Parathyroid adenoma (tissue), 2 donors: Measurements from ENCODE around the gene NMUR1.

ENCODE experiments used
- H2AFZ ChIP-seq: fragments of 300-600 bp; sonication (generic); one replicate; pipeline ENCODE4 v1.7.0; 2017; ENCODE audit warnings: antibody characterized with exemption, mild to moderate bottlenecking
- H3K27ac ChIP-seq: fragments of 300-600 bp; sonication (generic); one replicate; pipeline ENCODE4 v1.7.0; 2017
- H3K27me3 ChIP-seq: fragments of 300-600 bp; sonication (generic); one replicate; pipeline ENCODE4 v1.7.0; 2017; ENCODE audit warnings: low read length; ENCODE audit not compliant: control insufficient read depth, insufficient read depth
- H3K36me3 ChIP-seq: fragments of 300-600 bp; sonication (generic); one replicate; pipeline ENCODE4 v1.7.0; 2017; ENCODE audit warnings: low read length; ENCODE audit not compliant: control insufficient read depth, insufficient read depth
- H3K4me1 ChIP-seq: fragments of 300-600 bp; sonication (generic); one replicate; pipeline ENCODE4 v1.7.0; 2017; ENCODE audit warnings: control low read depth
- H3K4me2 ChIP-seq: fragments of 300-600 bp; sonication (generic); one replicate; pipeline ENCODE4 v1.7.0; 2017; ENCODE audit warnings: low read length
- H3K4me3 ChIP-seq: fragments of 300-600 bp; sonication (generic); one replicate; pipeline ENCODE4 v1.7.0; 2017; ENCODE audit warnings: low read depth, low read length
- H3K79me2 ChIP-seq: fragments of 300-600 bp; sonication (generic); one replicate; pipeline ENCODE4 v1.7.0; 2017; ENCODE audit warnings: control low read depth
- H3K9ac ChIP-seq: fragments of 300-600 bp; sonication (generic); one replicate; pipeline ENCODE4 v1.7.0; 2017; ENCODE audit warnings: mild to moderate bottlenecking
- H3K9me3 ChIP-seq: fragments of 300-600 bp; sonication (generic); one replicate; pipeline ENCODE4 v1.7.0; 2017; ENCODE audit warnings: low read length; ENCODE audit not compliant: control insufficient read depth
- CTCF ChIP-seq: fragments of 300-600 bp; sonication (generic); IDR thresholded peaks from one replicate; pipeline ENCODE4 v1.7.0; 2017; ENCODE audit warnings: antibody characterized with exemption, mild to moderate bottlenecking
- donor health status: primary hyperparathyroidism.

The NMUR1 gene

DNA sequence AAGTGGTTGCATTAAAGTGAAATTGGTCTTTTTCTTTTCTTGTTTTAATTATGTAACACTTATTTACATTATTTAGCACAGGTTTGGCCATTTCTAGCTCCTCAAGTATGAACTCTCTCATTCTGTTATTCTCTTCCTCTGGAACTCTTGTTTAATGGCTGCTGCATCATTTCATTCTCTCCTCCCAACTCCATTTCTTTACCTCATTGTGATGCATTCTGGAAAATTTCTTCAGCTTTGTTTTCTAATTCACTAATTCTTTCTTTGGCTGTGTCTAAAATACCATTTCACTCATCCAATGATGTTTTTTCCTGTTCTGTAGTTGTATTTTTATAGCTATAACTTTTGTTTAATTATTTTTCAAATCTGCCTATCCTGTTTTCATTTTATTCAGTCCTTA is 22.5 kb upstream of the NMUR1 start:
- Histone ChIP-seq H2AFZ (no peak overlapping the region), H3K36me3 (peaks cover 4% of the 10 kb centered on the region), H3K4me1 (no peaks in the 10 kb centered on the region), H3K4me3 (no peak overlapping the region), H3K4me2 (no peak overlapping the region), H3K27me3 (no peaks in the 10 kb centered on the region), H3K9me3 (no peaks in the 10 kb centered on the region), H3K27ac (no peak overlapping the region), H3K9ac (no peak overlapping the region), H3K79me2 (no peaks in the 10 kb centered on the region)
- no peak for TF ChIP-seq CTCF

DNA sequence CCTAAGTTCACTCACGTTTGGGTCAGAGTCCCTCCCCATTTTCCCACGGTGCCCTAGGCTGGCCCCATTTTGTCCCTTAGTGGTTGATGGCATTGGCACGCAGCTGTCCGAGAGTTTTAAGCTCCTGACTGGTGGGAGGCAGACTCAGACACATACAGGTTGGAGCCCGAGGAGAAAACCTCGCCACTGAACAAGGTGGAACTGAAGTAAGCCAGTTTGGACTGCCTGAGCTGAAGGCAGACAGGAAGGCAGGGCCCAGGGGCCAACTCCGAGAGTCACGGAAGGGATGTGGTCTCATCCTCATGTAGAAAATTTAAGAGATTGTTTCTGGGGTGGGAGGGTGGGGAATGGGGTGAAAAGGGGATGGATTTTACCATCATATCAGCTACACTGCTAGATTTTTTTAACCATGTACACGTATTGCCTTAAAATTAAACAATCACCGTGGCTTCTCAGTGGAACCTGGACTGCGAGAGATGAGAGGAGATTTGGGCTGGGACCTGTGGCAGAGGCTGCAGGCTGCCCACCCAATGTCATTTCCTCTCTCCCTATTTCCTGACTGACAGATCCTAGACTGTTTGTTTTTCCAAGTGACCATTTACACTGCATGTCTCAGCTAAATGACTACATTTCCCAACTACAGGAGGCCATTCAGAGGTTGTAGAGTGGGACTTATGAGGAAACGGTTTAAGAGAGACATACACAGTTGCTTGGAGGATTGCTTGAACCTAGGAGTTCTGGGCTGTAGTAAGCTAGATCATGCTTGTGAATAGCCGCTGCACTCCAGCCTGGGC is 19.4 kb upstream of the NMUR1 start:
- Histone ChIP-seq H3K9ac (no peak overlapping the region), H3K9me3 (no peaks in the 10 kb centered on the region), H3K27ac (no peak overlapping the region), H3K79me2 (no peaks in the 10 kb centered on the region), H3K4me1 (no peaks in the 10 kb centered on the region), H3K4me2 (no peak overlapping the region), H3K27me3 (no peaks in the 10 kb centered on the region), H3K4me3 (no peak overlapping the region), H2AFZ (no peak overlapping the region), H3K36me3 (peaks cover 4% of the 10 kb centered on the region)
- no peak for TF ChIP-seq CTCF

- Histone ChIP-seq H3K79me2 (no peaks in the 10 kb centered on the region), H3K4me2 (no peak overlapping the region), H3K27ac (no peak overlapping the region), H3K4me1 (no peaks in the 10 kb centered on the region), H3K4me3 (no peak overlapping the region), H3K36me3 (peaks cover 4% of the 10 kb centered on the region), H3K27me3 (no peaks in the 10 kb centered on the region), H3K9ac (no peak overlapping the region), H2AFZ (no peak overlapping the region), H3K9me3 (no peaks in the 10 kb centered on the region)
- TF ChIP-seq CTCF: no peak
Observed at GRCh38 chr2:231548752-231549151, 18.5 kb upstream of the NMUR1 start.

DNA sequence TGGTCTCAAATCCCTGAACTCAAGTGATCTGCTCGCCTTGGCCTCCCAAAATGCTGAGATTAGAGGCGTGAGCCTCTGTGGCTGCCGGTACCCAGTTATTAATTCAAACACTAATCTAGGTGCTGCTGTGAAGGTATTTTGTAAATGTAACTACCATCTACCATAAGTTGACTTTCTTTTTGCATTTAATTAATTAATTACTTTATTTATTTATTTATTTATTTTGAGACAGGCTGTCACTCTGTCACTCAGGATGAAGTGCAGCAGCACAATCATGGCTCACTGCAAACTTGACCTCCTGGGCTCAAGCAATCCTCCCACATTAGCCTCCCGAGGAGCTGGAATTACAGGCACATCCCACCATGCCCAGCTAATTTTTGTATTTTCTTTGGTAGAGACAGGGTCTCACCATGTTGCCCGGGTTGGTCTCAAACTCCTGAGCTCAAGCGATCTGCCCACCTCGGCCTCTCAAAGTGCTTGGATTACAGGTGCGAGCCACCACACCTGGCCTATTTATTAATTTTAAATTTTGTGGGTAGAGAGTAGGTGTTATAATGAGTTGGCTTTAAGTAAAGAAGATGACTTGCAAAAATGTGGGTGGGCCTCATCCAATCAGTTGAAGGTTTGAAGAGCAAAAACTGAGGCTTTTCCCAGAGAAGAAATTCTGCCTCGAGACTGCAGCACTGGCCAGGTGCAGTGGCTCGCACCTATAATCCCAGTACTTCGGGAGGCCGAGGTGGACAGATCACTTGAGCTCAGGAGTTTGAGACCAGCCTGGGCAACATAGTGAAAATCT is 17.3 kb upstream of the NMUR1 start:
- H3K27me3 ChIP-seq: no peaks in the 10 kb centered on the region
- H3K9ac ChIP-seq: no peak overlapping the region
- no peaks in the 10 kb centered on the region for H3K9me3 ChIP-seq
- peaks cover under 1% of the 10 kb centered on the region for H3K36me3 ChIP-seq
- no peak overlapping the region for H2AFZ ChIP-seq
- no peaks in the 10 kb centered on the region for H3K79me2 ChIP-seq
- H3K4me2 ChIP-seq: no peak overlapping the region
- H3K4me3 ChIP-seq: no peak overlapping the region
- H3K27ac ChIP-seq: no peak overlapping the region
- no peak for TF ChIP-seq CTCF
- H3K4me1 ChIP-seq: no peaks in the 10 kb centered on the region
